HepG2 (cell line): ENCODE data around the gene ANKS3. TPM values are rescaled to one million over a fixed set of nuclear protein-coding genes. Genes with fewer than 3 reads are reported as not detected.

ENCODE experiments used
- CSRNP2 ChIP-seq: sonication (generic); formaldehyde crosslinking; conservative IDR thresholded peaks from 2 replicates; pipeline ENCODE4 v1.8.0; 2022; ENCODE audit warnings: low read depth, missing genetic modification reagents
- HDAC1 ChIP-seq: sonication (generic); formaldehyde crosslinking; IDR thresholded peaks from 2 replicates; pipeline ENCODE4 v1.5.1; 2020; ENCODE audit warnings: mild to moderate bottlenecking, missing genetic modification reagents
- KDM1A ChIP-seq: IDR thresholded peaks from 2 replicates; pipeline ENCODE4 v1.6.1; 2016; ENCODE audit warnings: missing compliant biosample characterization
- LRRFIP1 ChIP-seq: sonication (generic); formaldehyde crosslinking; conservative IDR thresholded peaks from 2 replicates; pipeline ENCODE4 v1.4.0; 2020; ENCODE audit warnings: missing genetic modification reagents
- MBD4 ChIP-seq: IDR thresholded peaks from 2 replicates; pipeline ENCODE4 v1.6.1; 2012; ENCODE audit warnings: low read length, inconsistent platforms, borderline replicate concordance
- MTA3 ChIP-seq: sonication (generic); formaldehyde crosslinking; IDR thresholded peaks from 2 replicates; pipeline ENCODE4 v1.4.0; 2020; ENCODE audit warnings: missing genetic modification reagents
- NCOA5 ChIP-seq: sonication (generic); formaldehyde crosslinking; IDR thresholded peaks from 2 replicates; pipeline ENCODE4 v1.4.0; 2020; ENCODE audit warnings: missing genetic modification reagents
- SOX6 ChIP-seq, 2 experiments: fragments of 450-650 bp in 1 of 2; sonication (generic) in 1 of 2; formaldehyde crosslinking in 1 of 2; IDR thresholded peaks; 2 replicates each; pipeline versions ENCODE4 v1.4.0 to v1.6.1; 2017 to 2020; ENCODE audit warnings: antibody characterized with exemption in 1 of 2, mild to moderate bottlenecking in 1 of 2, missing genetic modification reagents in 1 of 2
- TBP ChIP-seq: sonication (generic); formaldehyde crosslinking; IDR thresholded peaks from 2 replicates; pipeline ENCODE4 v1.5.0; 2020; ENCODE audit warnings: missing genetic modification reagents
- ZBTB14 ChIP-seq: sonication (generic); formaldehyde crosslinking; IDR thresholded peaks from 2 replicates; pipeline ENCODE4 v1.4.0; 2020; ENCODE audit warnings: missing genetic modification reagents
- ZNF318 ChIP-seq: sonication (generic); formaldehyde crosslinking; IDR thresholded peaks from 2 replicates; pipeline ENCODE4 v1.4.0; 2020; ENCODE audit warnings: mild to moderate bottlenecking, missing genetic modification reagents
- ZNF441 ChIP-seq: sonication (generic); formaldehyde crosslinking; IDR thresholded peaks from 2 replicates; pipeline ENCODE4 v1.7.0; 2021; ENCODE audit warnings: missing genetic modification reagents, borderline replicate concordance
- ZNF749 ChIP-seq: sonication (generic); formaldehyde crosslinking; IDR thresholded peaks from 2 replicates; pipeline ENCODE4 v1.8.0; 2022; ENCODE audit warnings: mild to moderate bottlenecking, missing genetic modification reagents, moderate library complexity, borderline replicate concordance
- ZNF775 ChIP-seq: sonication (generic); formaldehyde crosslinking; IDR thresholded peaks from 2 replicates; pipeline ENCODE4 v1.4.0; 2020; ENCODE audit warnings: missing genetic modification reagents, mild to moderate bottlenecking, moderate library complexity, borderline replicate concordance
- ZSCAN21 ChIP-seq: sonication (generic); formaldehyde crosslinking; IDR thresholded peaks from 2 replicates; pipeline ENCODE4 v1.8.0; 2022; ENCODE audit warnings: mild to moderate bottlenecking, missing genetic modification reagents, moderate library complexity, borderline replicate concordance
- polyA plus RNA-seq, 8 experiments: library from polyadenylated mRNA; depleted of rRNA in 3 of 8; stranded (reverse) in 7 of 8; unstranded in 1 of 8; fragments of >200 nt; fragmentation: Illumina TruSeq in 4 of 8; extraction: Trizol in 4 of 8; gene quantifications; 2 replicates each; pipeline versions ENCODE4 v1.2.1 to v1.2.3, GENCODE V29; 2011 to 2016; ENCODE audit warnings: low read depth in 4 of 8, missing spikeins in 1 of 8, mixed read lengths in 1 of 8; ENCODE audit not compliant: insufficient read depth in 1 of 8
- total RNA-seq, 5 experiments: library from RNA; depleted of rRNA; stranded (reverse); fragments of >200 nt; fragmentation: Illumina TruSeq; extraction: Trizol; gene quantifications; 2 replicates each; pipeline ENCODE4 v1.2.3, GENCODE V29; 2016; ENCODE audit warnings: low read depth in 1 of 5

Gene ANKS3
- total and polyA plus RNA-seq, 2 of the 13 experiments (the other 11 are each of a cell fraction or from before 2014, with no cell fraction given) = 11.4 to 15.9 TPM

GRCh38 chr16:4660454-4661007, 73.5 kb downstream of the ANKS3 start (continued):
- TF ChIP-seq SOX6 (IDR thresholded peaks at IDR 0.05) = no peak
- 0 out of 2 replicates have a peak, but pooled peaks have one; percentile 24 for TF ChIP-seq SOX6 (CRISPR knock-in tag; IDR thresholded peaks at IDR 0.05)
- no peak for TF ChIP-seq LRRFIP1 (CRISPR knock-in tag)
- no peak for TF ChIP-seq ZSCAN21
- no peak for TF ChIP-seq ZNF749 (CRISPR knock-in tag)
- no peak for TF ChIP-seq ZBTB14 (CRISPR knock-in tag)
- no peak for TF ChIP-seq KDM1A
- TF ChIP-seq ZNF775 (CRISPR knock-in tag) = no peak
- TF ChIP-seq ZNF318 (CRISPR knock-in tag) = no peak
- no peak for TF ChIP-seq MTA3 (CRISPR knock-in tag)
- TF ChIP-seq ZNF441 (CRISPR knock-in tag) = no peak
- TF ChIP-seq CSRNP2 (CRISPR knock-in tag) = no peak
- no peak for TF ChIP-seq TBP (CRISPR knock-in tag)
- TF ChIP-seq MBD4 = no peak
- peak; percentile 76 for TF ChIP-seq HDAC1 (CRISPR knock-in tag)
- TF ChIP-seq NCOA5 = no peak
